Inflammatory macrophage treated with lipopolysaccharide for 1 hour (primary cell): ENCODE measurements around the gene PIP5K1C.

Experiments used
- DNase-seq, 2 donors: peaks; one replicate each; pipeline ENCODE4 v3.0.0-alpha.2; 2020 to 2022

PIP5K1C gene, protein sequence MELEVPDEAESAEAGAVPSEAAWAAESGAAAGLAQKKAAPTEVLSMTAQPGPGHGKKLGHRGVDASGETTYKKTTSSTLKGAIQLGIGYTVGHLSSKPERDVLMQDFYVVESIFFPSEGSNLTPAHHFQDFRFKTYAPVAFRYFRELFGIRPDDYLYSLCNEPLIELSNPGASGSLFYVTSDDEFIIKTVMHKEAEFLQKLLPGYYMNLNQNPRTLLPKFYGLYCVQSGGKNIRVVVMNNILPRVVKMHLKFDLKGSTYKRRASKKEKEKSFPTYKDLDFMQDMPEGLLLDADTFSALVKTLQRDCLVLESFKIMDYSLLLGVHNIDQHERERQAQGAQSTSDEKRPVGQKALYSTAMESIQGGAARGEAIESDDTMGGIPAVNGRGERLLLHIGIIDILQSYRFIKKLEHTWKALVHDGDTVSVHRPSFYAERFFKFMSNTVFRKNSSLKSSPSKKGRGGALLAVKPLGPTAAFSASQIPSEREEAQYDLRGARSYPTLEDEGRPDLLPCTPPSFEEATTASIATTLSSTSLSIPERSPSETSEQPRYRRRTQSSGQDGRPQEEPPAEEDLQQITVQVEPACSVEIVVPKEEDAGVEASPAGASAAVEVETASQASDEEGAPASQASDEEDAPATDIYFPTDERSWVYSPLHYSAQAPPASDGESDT

GRCh38 chr19:3700242-3701032, at the start of gene PIP5K1C:
PIP5K1C (minus strand) TSS chr19:3700468; CDS start chr19:3700390, 78 bp downstream.
- peak; percentile 79 to 96 for DNase-seq

DNA sequence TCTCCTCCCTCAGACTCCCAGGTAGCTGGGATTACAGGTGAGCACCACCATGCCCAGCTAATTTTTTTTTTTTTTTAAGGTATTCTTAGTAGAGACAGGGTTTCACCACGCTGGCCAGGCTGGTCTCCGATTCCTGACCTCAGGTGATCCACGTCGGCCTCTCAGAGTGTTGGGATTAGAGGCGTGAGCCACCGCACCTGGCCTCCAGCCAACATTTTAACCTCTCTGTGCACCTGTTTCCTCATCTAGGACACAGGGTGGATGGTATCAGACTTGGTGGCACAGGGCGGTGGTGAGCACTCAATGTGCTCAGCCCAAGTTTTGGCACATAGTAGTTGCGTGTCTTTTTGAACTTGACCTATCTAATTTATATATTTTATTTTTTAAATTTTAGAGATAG, 48.7 kb upstream of the PIP5K1C start:
- DNase-seq, result no peak

- no peak for DNase-seq
These were observed 46.2 kb upstream of the PIP5K1C start for GRCh38 chr19:3746371-3747056.

DNA sequence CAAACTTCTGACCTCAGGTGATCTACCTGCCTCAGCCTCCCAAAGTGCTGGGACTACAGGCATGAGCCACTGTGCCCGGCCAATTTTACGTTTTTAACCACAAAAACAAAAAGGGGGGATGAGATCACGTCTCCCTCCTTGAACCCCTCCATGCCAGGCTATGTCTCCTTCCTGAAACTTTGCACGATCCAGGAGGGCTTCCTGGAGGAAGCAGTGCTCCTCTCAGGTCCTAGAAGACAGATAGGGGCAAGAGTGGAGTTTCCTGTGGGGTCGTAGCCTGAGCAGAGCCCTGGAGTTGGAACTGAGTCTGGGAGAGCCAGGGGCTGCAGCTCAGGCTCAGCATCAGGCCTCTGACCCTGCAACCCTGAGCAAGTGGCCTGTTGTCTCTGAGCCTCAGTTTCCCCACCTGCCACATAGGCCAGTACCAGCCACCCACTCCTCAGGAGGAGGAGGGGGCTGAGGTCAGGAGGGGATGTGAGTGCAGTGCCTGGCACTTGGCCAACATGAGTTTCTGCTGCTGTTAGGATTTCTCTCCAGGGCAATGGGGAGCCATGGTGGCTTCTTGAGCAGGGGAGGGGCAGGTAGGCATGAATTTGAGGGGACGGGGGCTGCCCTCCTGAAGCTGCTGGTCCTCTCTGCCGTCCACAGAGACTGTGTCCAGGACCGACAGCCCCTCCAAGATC, 45.2 kb upstream of the PIP5K1C start:
- DNase-seq, result no peak

DNA sequence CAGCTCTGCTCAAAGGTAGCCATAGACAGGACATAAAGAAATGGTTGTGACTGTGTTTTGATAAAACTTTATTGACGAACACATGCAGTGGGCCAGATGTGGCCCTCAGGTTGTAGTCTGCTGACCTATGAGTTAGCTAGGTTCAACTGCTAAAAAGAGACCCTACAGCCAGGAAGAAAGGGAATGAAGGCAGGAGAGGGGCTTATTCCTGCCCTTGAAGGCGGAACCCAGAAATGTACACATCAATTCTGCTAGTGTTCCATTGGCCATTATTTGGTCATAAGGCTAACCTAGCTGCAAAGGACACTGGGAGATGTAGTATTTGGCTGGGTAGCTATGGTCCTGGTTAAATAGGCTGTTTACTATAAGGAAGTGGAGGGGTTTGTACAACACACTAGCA, 43.2 kb upstream of the PIP5K1C start:
- peak in 1 of 2 donors; percentile 27 for DNase-seq

DNA sequence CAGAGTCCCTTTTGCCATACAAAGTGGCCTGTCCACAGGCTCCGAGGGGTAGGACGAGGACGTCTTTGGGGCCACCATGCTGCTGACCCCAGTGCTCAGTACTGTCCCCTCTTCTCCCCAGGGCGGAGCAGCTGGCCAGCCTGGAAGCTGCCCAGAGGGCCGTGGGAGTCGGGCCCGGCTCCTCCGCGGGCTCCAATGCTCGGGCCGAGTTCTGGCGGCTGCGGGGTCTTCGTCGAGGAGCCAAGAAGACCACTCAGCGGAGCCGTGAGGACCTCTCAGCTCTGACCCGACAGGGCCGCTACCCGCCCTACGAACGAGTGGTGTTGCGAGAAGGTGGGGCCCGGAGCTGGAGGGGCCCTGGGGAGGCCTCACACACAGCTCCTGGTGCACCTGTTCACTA, 40.2 kb upstream of the PIP5K1C start:
- DNase-seq, result no peak

- no peak for DNase-seq
These were observed 38.4 kb upstream of the PIP5K1C start for GRCh38 chr19:3738477-3739220.

- DNase-seq, result no peak
These were observed 37.4 kb upstream of the PIP5K1C start for GRCh38 chr19:3737487-3738205.

DNA sequence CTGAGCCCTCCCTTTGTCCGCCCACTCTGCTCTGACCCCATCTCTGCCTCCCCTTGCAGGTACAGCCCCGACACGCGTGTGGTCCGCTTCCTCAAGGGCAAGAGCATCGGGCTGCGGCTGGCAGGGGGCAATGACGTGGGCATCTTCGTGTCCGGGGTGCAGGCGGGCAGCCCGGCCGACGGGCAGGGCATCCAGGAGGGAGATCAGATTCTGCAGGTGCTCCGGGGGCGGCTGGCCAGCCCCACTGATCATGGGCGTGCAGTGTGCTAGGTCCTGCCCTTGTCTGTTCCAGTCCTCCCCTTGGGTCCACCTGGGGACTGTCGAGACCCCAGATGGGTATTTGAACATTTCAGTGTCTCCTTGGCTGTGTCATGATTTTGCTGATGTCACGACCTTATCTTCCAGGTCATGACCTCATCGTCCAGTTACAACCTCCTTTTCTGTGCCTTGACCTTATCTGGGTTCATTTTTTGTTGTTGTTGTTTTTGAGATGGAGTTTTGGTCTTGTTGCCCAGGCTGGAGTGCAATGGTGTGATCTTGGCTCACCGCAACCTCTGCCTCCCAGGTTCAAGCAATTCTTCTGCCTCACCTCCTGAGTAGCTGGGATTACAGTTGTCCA, 35.9 kb upstream of the PIP5K1C start:
- DNase-seq, result no peak

DNA sequence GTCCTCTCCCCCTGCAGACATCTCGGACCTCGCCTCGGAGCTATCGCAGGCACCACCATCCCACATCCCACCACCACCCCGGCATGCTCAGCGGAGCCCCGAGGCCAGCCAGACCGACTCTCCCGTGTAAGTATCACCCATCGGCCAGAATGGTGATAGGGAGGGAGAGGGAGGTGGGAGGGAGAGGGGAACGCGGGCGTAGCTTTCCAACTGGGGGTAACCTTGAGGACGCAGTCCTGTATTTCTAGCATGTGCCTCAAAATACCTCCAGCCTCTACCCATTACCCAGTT, 34.0 kb upstream of the PIP5K1C start:
- DNase-seq, result no peak

GRCh38 chr19:3733549-3734309, 33.5 kb upstream of the PIP5K1C start:
- DNase-seq, result no peak

DNA sequence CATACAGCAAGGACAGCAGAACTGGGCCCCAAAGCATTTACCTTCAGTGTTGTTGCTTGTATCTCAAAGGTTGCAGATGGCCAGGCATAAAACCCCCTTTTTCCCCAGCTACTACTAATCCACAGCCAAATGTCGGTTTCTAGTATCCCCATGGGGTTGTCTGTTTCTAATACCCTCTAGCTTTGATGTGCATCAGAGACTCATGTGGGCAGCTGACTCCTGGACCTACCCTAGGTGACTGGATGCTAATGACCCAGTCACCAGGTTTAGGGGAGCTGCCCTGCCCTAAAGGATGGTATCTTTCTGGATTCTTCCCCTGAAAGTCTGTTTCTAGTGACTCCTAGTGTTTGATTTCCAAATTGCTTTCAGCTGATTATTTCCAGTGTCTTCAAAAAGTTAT, 31.8 kb upstream of the PIP5K1C start:
- no peak for DNase-seq

DNA sequence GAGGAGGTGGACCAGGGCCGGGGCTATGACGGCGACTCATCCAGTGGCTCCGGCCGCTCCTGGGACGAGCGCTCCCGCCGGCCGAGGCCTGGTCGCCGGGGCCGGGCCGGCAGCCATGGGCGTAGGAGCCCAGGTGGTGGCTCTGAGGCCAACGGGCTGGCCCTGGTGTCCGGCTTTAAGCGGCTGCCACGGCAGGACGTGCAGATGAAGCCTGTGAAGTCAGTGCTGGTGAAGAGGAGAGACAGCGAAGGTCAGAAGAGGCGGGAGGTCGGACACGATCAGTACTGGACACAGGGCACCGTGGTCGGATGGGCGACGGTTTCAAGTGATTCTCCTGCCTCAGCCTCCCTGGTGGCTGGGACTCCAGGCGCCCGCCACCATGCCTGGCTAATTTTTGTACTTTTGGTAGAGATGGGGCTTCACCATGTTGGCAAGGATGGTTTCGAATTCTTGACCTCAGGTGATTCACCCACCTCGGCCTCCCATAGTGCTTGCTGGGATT, 30.2 kb upstream of the PIP5K1C start:
- DNase-seq, result no peak

- no peak for DNase-seq
These were observed 25.5 kb upstream of the PIP5K1C start for GRCh38 chr19:3725640-3726310.

DNA sequence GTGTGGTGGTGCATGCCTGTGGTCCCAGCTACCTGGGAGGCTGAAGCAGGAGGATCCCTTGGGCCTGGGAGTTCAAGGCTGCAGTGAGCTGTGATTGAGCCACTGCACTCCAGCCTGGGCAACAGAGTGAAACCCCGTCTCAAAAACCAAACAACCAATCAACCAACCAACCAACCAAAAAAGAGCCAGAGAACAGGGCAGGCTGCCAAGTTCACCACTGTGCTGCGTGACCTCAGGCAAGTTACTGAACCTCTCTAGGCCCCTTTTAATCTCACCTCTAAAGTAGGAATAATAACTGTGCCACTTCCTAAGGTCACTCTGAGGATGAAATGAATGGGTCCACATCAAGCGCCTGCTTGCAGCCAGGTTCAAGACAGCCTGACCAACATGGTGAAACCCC, 24.9 kb upstream of the PIP5K1C start:
- DNase-seq, result no peak

- DNase-seq, result no peak
These were observed 23.6 kb upstream of the PIP5K1C start for GRCh38 chr19:3723883-3724282.

DNA sequence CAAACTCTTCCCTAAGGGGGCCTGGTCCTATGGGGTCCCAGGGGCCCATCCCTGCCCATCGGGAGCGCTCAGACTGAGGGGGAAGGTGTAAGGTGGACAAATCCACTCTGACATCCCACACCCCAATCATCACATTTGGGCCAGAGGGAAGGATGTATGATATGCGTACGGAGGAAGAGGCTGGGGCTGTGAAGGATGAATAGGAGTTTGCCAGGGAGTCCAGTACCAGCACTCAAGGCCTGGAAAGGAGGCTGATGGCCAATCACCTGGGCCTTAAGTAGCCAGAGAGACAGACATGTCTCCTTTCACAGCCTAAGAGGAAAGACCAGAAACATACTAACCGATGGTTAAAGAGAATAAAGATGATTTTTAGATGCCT, 22.8 kb upstream of the PIP5K1C start:
- DNase-seq, result no peak

- DNase-seq, result no peak
These were observed 22.3 kb upstream of the PIP5K1C start for GRCh38 chr19:3722443-3723109.
